ENCODE data around the gene PKN2. TPM values are rescaled to one million over a fixed set of nuclear protein-coding genes. Genes with fewer than 3 reads are reported as not detected.
"Not testable (repeated sequence)": the region's sequence is repeated elsewhere in the genome, so short reads cannot be mapped to it uniquely, and the experiment has no call there.

The PKN2 gene
- polyA plus RNA-seq, 3 donors = 57.3 to 83.4 (median 66.9) TPM

GRCh38 chr1:88662723-88663122 is 21.4 kb upstream of the PKN2 start:
- no peak for DNase-seq

- no peak for DNase-seq
These were observed 15.7 kb upstream of the PKN2 start for GRCh38 chr1:88668405-88668804.

DNA sequence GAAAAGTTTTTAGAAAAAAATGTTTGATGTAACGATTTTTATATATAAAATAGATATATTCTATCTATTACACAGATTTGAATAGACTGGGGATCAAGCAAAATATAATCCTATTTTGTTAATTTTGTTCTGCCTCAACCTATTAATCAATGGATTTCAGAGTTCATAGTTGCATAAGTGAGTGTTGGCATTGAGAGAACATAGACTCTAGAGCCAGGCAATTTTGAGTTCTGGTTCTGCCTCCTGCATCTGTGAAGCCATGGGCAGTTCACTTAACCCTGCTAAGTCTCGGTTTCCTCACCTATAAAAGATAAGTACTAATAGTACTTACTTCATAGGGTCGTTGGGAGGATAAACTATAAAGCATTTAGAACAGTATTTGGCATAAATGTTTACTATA is 13.6 kb upstream of the PKN2 start:
- DNase-seq = no peak

DNA sequence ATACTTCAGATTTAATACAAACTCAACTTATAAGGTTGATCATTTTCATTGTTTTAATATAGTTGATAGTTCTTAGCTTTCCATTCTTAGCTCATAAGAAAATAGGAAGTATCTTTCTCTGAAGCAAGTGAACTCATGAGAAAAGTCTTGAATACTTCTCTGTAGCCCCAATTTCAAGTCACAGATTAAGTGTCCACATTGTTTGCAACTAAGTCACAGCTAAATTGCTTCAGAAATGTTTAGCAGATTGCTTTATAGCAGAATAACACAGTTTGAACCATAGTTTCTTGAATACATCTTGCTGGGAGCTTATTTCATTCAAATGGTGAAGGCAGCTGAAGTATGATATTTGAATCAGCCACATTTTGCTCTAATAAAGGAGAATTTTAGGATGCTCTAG is 10.6 kb upstream of the PKN2 start:
- DNase-seq = no peak

DNA sequence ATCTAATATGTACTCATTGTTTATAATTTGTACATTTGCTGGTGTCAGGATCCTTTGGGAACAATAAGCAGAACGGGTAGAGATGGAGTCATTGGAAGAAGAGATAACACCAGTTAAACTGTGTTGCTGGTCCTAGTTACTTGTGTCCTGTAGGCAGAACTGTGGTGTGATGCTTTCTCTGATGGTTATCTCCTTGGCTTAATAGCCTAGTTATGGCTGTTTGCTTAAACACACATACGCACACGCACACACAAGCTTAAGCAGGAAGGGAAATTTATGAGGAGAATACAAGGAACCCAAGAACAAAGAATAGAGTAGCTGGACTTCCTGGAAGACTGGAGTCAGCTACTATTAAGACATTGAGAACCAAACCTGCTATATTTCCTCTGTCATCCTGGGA is 5.7 kb upstream of the PKN2 start:
- no peak for DNase-seq

DNA sequence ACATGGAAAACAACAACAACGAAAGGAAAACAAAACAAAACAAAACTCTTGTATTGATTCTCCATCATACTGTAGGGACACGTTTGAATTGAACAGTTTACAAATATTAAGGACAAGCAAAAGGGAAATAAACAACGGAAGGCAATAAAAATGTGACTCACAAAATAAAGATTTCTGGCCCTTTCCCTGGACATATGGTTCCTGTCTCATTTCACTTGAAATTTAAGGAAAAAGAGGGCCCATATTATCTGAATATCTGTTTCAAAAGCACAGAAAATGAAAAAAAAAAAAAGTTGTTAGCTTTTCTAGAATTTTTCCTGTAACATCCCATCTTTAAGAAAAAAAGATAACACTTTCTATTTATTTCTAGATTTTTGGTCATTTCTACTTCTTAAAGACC is 3.6 kb upstream of the PKN2 start:
- no peak for DNase-seq

DNA sequence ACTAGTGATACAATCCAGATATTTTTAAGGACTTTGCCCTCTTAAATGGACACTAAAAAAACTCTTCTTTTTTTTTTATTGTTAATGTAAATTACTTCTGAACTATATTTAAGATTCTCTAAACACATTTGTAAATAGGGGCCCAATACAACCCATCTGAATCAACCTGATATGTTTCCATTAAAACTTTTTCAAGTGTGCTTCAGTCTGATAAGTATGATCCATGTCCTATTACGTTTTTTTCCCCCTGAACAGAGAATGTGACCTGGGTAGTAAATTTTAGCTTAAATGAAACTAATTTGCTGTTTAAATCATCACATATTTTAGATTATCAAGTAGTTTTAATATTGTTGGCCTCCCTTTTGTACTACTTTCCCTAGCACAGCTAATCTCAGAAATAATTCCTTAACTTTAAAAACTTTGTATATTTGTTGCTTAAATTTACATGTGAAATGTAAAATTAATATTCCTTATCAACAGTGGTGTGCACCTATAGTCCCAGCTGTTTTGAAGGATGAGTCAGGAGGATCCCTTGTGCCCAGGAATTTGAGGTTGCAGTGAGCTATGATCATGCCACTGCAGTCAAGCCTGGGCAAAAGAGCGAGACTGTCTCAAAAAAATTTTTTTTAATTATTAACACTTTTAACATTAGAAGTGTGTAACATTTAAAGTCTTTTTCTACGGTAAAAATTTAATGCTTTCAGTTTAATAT is 3.0 kb upstream of the PKN2 start:
- no peak for DNase-seq

GRCh38 chr1:88684482-88685258 is 597 bp downstream of the PKN2 start:
- peak; percentile 77 for DNase-seq

GRCh38 chr1:88685259-88685620 is 1.2 kb downstream of the PKN2 start:
- DNase-seq = no peak

DNA sequence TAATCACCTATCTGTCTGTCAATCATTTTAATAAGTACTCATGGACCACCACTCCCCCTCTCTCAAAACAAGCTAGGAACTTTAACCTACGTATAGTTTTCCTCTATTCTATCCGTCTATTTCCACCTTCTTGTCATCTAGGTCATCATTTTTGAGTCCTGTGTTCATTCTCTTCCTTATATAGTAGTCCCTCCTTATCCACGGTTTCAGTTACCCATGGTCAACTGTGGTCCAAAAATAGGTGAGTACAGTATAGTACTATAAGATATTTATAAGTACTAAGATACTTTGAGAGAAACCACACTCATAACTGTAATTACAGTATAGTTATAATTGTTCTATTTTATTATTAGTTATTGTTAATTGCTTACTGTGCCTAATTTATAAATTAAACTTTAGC is 7.5 kb downstream of the PKN2 start:
- no peak for DNase-seq

GRCh38 chr1:88695781-88696180 is 11.7 kb downstream of the PKN2 start:
- DNase-seq = no peak

GRCh38 chr1:88697503-88697902 is 13.4 kb downstream of the PKN2 start:
- no peak for DNase-seq

- no peak for DNase-seq
These were observed 14.1 kb downstream of the PKN2 start for GRCh38 chr1:88698140-88698539.

- DNase-seq = no peak
These were observed 14.7 kb downstream of the PKN2 start for GRCh38 chr1:88698764-88699163.

DNA sequence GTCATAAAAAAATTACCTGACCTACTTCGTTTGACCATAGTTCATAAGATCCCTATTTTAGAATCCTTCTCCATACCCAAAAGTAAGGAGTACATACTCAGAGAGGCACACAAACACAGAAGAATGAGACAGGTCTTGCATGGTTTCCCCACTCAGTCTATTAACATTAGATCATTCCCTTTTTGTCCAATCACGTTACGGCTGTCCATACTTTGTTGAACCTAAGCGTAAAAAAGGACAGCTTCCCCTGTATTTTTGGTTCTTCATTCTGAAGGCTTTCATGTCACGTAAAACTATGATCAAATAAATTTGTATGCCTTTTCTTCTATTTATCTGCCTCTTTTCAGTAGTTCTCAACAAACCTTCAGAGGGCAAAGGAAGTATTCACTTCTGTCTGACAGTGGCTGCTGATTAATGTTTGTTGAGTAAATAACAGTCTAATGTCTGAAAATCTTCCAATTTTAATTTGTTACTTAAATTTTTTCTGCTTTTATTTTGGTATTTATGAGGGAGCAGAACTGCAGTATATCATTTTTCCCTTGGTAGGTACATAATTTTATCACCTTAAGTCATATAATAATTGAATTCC is 16.4 kb downstream of the PKN2 start:
- no peak for DNase-seq

GRCh38 chr1:88701275-88701674 is 17.2 kb downstream of the PKN2 start:
- DNase-seq = no peak

GRCh38 chr1:88701793-88702192 is 17.7 kb downstream of the PKN2 start:
- not testable (repeated sequence) for DNase-seq

DNA sequence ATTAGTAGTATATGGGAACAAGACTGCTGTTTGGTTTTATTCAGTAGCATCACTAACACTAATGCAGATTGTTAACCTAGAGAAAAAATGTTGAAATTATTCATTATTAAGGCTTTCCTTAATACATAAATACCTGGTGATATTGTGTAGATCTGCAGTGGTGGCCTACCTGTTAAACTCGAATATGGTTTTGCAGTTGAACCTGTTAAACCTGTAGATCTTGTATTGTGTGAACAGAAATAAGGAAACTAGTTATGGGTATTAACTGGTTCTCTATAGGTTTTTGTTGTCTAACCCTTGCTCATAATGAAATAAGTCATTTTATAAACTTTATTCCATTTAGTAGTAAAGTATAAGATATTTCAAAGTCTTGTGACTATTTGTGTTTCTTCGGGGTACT is 23.9 kb downstream of the PKN2 start:
- peak; percentile 5 for DNase-seq

GRCh38 chr1:88712907-88713306 is 28.8 kb downstream of the PKN2 start:
- not testable (repeated sequence) for DNase-seq

DNA sequence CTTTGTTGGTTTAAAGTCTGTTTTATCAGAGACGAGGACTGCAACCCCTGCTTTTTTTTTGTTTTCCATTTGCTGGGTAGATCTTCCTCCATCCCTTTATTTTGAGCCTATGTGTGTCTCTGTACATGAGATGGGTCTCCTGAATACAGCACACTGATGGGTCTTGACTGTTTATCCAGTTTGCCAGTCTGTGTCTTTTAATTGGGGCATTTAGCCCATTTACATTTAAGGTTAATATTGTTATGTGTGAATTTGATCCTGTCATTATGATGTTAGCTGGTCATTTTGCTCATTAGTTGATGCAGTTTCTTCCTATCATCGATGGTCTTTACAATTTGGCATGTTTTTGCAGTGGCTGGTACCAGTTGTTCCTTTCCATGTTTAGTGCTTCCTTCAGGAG is 32.5 kb downstream of the PKN2 start:
- DNase-seq = not testable (repeated sequence)

DNA sequence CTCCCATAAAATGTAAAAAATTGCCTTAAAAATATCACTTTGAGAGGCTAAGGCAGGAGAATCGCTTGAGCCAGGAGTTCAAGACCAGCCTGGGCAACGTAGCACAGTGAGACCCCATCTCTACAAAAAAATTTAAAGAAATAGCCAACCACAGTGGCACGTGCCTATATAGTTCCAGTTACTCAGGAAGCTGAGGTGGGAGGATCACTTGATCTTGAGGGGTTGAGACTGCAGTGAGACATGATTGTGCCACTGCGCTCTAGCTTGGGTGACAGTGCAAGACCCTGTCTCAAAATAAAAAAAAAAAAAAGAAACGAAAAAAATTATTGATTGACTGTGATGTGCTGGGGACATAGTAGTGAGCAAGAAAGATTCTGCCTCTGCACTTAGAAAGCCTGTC is 38.4 kb downstream of the PKN2 start:
- no peak for DNase-seq

DNA sequence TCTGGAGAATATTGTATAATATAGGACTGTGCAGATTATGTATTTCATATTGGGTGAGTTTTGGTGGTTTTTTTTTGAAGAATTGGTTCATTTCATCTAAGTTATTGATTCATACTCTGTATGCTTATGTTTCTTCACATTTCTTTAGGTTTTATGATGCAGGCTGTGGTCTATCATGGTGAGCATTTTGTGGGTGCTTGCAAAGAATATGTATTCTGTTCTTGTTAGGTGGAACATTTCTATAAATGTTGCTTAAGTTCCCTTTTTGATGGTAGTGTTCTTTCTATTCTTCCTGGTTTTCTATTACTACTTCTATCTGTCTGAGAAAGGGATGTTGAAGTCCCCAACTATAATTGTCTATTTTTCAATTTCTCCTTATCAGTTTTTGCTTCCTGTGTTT is 42.6 kb downstream of the PKN2 start:
- no peak for DNase-seq

DNA sequence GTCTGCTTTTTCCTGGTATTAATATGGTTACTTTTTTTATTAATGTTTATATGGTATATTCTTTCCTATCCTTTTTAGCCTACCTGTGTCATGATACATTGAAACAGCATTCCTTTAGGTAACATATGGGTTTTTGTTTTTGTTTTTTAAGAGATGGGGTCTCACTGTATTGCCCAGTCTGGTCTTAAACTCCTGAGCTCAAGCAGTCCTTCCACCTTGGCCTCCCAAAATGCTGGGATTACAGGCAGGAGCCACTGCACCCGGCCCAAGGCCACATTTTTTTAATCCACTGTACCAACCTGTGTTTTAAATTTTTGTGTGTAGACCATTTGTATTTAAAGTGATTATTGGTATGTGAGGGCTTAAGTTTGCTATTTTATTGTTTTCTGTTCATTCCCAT is 43.1 kb downstream of the PKN2 start:
- no peak for DNase-seq

Data from renal pelvis (tissue), 4 donors.